Gastrocnemius medialis (tissue), 4 donors: ENCODE data around the gene GRIN2A. TPM values are rescaled to one million over a fixed set of nuclear protein-coding genes. Genes with fewer than 3 reads are reported as not detected.

Experiments used
- ATAC-seq, 2 donors: fragments of 150-250 bp; one replicate each; pipeline ENCODE4 v1.9.1; 2016
- DNase-seq, 2 donors: peaks; one replicate each; pipeline ENCODE4 v3.0.0-alpha.2; 2019
- H3K27ac ChIP-seq, 4 donors: fragments of 200-600 bp; sonication (generic); 1 replicate in 1 of 4; 2 replicates in 3 of 4; pipeline ENCODE4 v1.5.1; 2016 to 2018; ENCODE audit warnings: mild to moderate bottlenecking in 2 of 4, moderate library complexity in 1 of 4
- H3K27me3 ChIP-seq, 3 donors: fragments of 200-600 bp; sonication (generic) in 2 of 3; 1 replicate in 1 of 3; 2 replicates in 2 of 3; pipeline versions ENCODE4 v1.5.1 to v1.6.0; 2016 to 2019; ENCODE audit warnings: mild to moderate bottlenecking in 1 of 3, moderate library complexity in 1 of 3
- H3K36me3 ChIP-seq, 2 donors: fragments of 200-600 bp; sonication (generic) in 1 of 2; one replicate each; pipeline ENCODE4 v1.5.1; 2017 to 2018
- H3K4me1 ChIP-seq, 2 donors: fragments of 200-600 bp; sonication (generic) in 1 of 2; one replicate each; pipeline ENCODE4 v1.5.1; 2016 to 2017; ENCODE audit warnings: mild to moderate bottlenecking in 2 of 2
- H3K4me3 ChIP-seq, 4 donors: fragments of 200-600 bp; sonication (generic) in 3 of 4; 1 replicate in 1 of 4; 2 replicates in 3 of 4; pipeline ENCODE4 v1.5.1; 2016 to 2019; ENCODE audit warnings: mild to moderate bottlenecking in 2 of 4
- H3K9me3 ChIP-seq, 3 donors: fragments of 200-600 bp; sonication (generic) in 2 of 3; 1 replicate in 1 of 3; 2 replicates in 2 of 3; pipeline ENCODE4 v1.5.1; 2016 to 2019
- CTCF ChIP-seq, 5 experiments: fragments of 450-650 bp in 3 of 5; fragments of 200-600 bp in 2 of 5; sonication (generic) in 2 of 5; IDR thresholded peaks in 4 of 5; conservative IDR thresholded peaks in 1 of 5; 1 replicate in 4 of 5; 2 replicates in 1 of 5; pipeline ENCODE4 v1.5.1; 2016 to 2019; ENCODE audit warnings: antibody characterized with exemption in 5 of 5, mild to moderate bottlenecking in 3 of 5, moderate library complexity in 3 of 5
- POLR2A ChIP-seq, 2 donors: fragments of 450-650 bp; IDR thresholded peaks; one replicate each; pipeline ENCODE4 v1.6.1; 2017; ENCODE audit warnings: antibody characterized with exemption in 2 of 2, mild to moderate bottlenecking in 2 of 2, moderate library complexity in 2 of 2
- in situ Hi-C, 4 donors: fragments of 200-750 bp; cut with MboI; loops; one replicate each; pipeline versions ENCODE4 v1.15.0 to v1.8.0; 2017; ENCODE audit warnings: low sequenced_read_pairs in 4 of 4
- intact Hi-C: fragments of 100-400 bp; cut with DNase I; formaldehyde crosslinking; loops from one replicate; pipeline ENCODE4 v1.15.1; 2023; ENCODE audit warnings: low total_unique reads
- total RNA-seq, 4 donors: library from RNA; depleted of rRNA; stranded (reverse); fragments of >200 nt; gene quantifications; one replicate each; pipeline versions ENCODE4 v1.1.0 to v1.2.3, GENCODE V29; 2016

GRIN2A gene
- total RNA-seq, 4 donors from 2014 or later: 0.13 to 0.87 TPM; not detected in 2

- no peaks in the 10 kb centered on the region for H3K36me3 ChIP-seq
- no peak for TF ChIP-seq CTCF (IDR thresholded peaks at IDR 0.05 in 4 of 5, conservative IDR thresholded peaks at IDR 0.05 in 1 of 5)
- H3K4me1 ChIP-seq: peaks cover 0 to 8% of the 10 kb centered on the region in 2 donors
- ATAC-seq (no peak), DNase-seq (no peak)
- H3K9me3 ChIP-seq: no peaks in the 10 kb centered on the region
- in situ Hi-C loops (no loop called here), intact Hi-C loops (no loop called here)
- H3K4me3 ChIP-seq: no peak overlapping the region
- no peaks in the 10 kb centered on the region for H3K27me3 ChIP-seq
- no peak overlapping the region for H3K27ac ChIP-seq
Measured at GRCh38 chr16:10081201-10081940, 100.9 kb downstream of the GRIN2A start.

- Histone ChIP-seq H3K4me1 (peaks cover 0 to 8% of the 10 kb centered on the region in 2 donors), H3K27me3 (no peaks in the 10 kb centered on the region), H3K36me3 (no peaks in the 10 kb centered on the region), H3K4me3 (no peak overlapping the region), H3K9me3 (no peaks in the 10 kb centered on the region), H3K27ac (no peak overlapping the region)
- ATAC-seq (peak; percentile 60 to 84), DNase-seq (peak in 1 of 2 donors; percentile 25)
- in situ Hi-C loops (no loop called here), intact Hi-C loops (no loop called here)
- TF ChIP-seq POLR2A (IDR thresholded peaks at IDR 0.05): no peak
- TF ChIP-seq CTCF (IDR thresholded peaks at IDR 0.05 in 4 of 5, conservative IDR thresholded peaks at IDR 0.05 in 1 of 5): no peak
Measured at GRCh38 chr16:10080051-10080772, 102.0 kb downstream of the GRIN2A start.

- Histone ChIP-seq H3K9me3 (no peaks in the 10 kb centered on the region), H3K27me3 (no peaks in the 10 kb centered on the region), H3K4me3 (no peak overlapping the region), H3K4me1 (peaks cover 0 to 8% of the 10 kb centered on the region in 2 donors), H3K27ac (no peak overlapping the region), H3K36me3 (no peaks in the 10 kb centered on the region)
- ATAC-seq (no peak), DNase-seq (no peak)
- in situ Hi-C loops: no loop called here
- intact Hi-C loops: no loop called here
- TF ChIP-seq POLR2A (IDR thresholded peaks at IDR 0.05): no peak
- TF ChIP-seq CTCF (IDR thresholded peaks at IDR 0.05 in 4 of 5, conservative IDR thresholded peaks at IDR 0.05 in 1 of 5): no peak
Measured at GRCh38 chr16:10078541-10078949, 103.7 kb downstream of the GRIN2A start.

- Histone ChIP-seq H3K9me3 (no peaks in the 10 kb centered on the region), H3K27ac (no peak overlapping the region), H3K36me3 (no peaks in the 10 kb centered on the region), H3K4me1 (peaks cover 0 to 8% of the 10 kb centered on the region in 2 donors), H3K4me3 (no peak overlapping the region), H3K27me3 (no peaks in the 10 kb centered on the region)
- intact Hi-C loops (no loop called here), in situ Hi-C loops (no loop called here)
- DNase-seq: no peak
- TF ChIP-seq POLR2A (IDR thresholded peaks at IDR 0.05) (no peak), CTCF (IDR thresholded peaks at IDR 0.05 in 4 of 5, conservative IDR thresholded peaks at IDR 0.05 in 1 of 5) (no peak)
- no peak for ATAC-seq
Measured at GRCh38 chr16:10077861-10078260, 104.4 kb downstream of the GRIN2A start.
